HepG2 (cell line): ENCODE measurements around the gene GDF7. TPM values are rescaled to one million over a fixed set of nuclear protein-coding genes. Genes with fewer than 3 reads are reported as not detected.

Experiments
- CHCHD3 ChIP-seq: sonication (generic); formaldehyde crosslinking; IDR thresholded peaks from 2 replicates; pipeline ENCODE4 v1.8.0; 2022; ENCODE audit warnings: mild to moderate bottlenecking, missing genetic modification reagents, moderate library complexity
- IRF2 ChIP-seq: IDR thresholded peaks from 2 replicates; pipeline ENCODE4 v1.6.1; 2018; ENCODE audit warnings: missing genetic modification reagents, missing compliant biosample characterization
- SALL1 ChIP-seq: sonication (generic); formaldehyde crosslinking; IDR thresholded peaks from 2 replicates; pipeline ENCODE4 v1.8.0; 2022; ENCODE audit warnings: mild to moderate bottlenecking, missing genetic modification reagents
- TARDBP ChIP-seq: sonication (generic); formaldehyde crosslinking; IDR thresholded peaks from 2 replicates; pipeline ENCODE4 v1.8.0; 2022; ENCODE audit warnings: mild to moderate bottlenecking, missing genetic modification reagents
- TCF7 ChIP-seq: sonication (generic); IDR thresholded peaks from 2 replicates; pipeline ENCODE4 v1.6.1; 2016; ENCODE audit warnings: antibody characterized with exemption, low read depth
- ZNF335 ChIP-seq: sonication (generic); formaldehyde crosslinking; IDR thresholded peaks from 2 replicates; pipeline ENCODE4 v1.4.0; 2020; ENCODE audit warnings: missing genetic modification reagents
- polyA plus RNA-seq, 8 experiments: library from polyadenylated mRNA; depleted of rRNA in 3 of 8; stranded (reverse) in 7 of 8; unstranded in 1 of 8; fragments of >200 nt; fragmentation: Illumina TruSeq in 4 of 8; extraction: Trizol in 4 of 8; gene quantifications; 2 replicates each; pipeline versions ENCODE4 v1.2.1 to v1.2.3, GENCODE V29; 2011 to 2016; ENCODE audit warnings: low read depth in 4 of 8, missing spikeins in 1 of 8, mixed read lengths in 1 of 8; ENCODE audit not compliant: insufficient read depth in 1 of 8
- total RNA-seq, 5 experiments: library from RNA; depleted of rRNA; stranded (reverse); fragments of >200 nt; fragmentation: Illumina TruSeq; extraction: Trizol; gene quantifications; 2 replicates each; pipeline ENCODE4 v1.2.3, GENCODE V29; 2016; ENCODE audit warnings: low read depth in 1 of 5
- TF ChIP-seq, protein P1 (sequence below): sonication (generic); formaldehyde crosslinking; IDR thresholded peaks from 2 replicates; pipeline ENCODE4 v1.5.0; 2020; ENCODE audit warnings: missing genetic modification reagents, mild to moderate bottlenecking, borderline replicate concordance
- TF ChIP-seq, protein P2 (sequence below): sonication (generic); formaldehyde crosslinking; IDR thresholded peaks from 2 replicates; pipeline ENCODE4 v1.5.0; 2020; ENCODE audit warnings: missing genetic modification reagents, mild to moderate bottlenecking, borderline replicate concordance
- TF ChIP-seq, protein P3 (sequence below): sonication (generic); formaldehyde crosslinking; IDR thresholded peaks from 2 replicates; pipeline ENCODE4 v1.4.0; 2020; ENCODE audit warnings: missing genetic modification reagents, borderline replicate concordance
- TF ChIP-seq, protein P4 (sequence below): sonication (generic); formaldehyde crosslinking; IDR thresholded peaks from 2 replicates; pipeline ENCODE4 v1.4.0; 2020; ENCODE audit warnings: mild to moderate bottlenecking, missing genetic modification reagents
- TF ChIP-seq, protein P5 (sequence below): IDR thresholded peaks from 2 replicates; pipeline ENCODE4 v1.6.1; 2016; ENCODE audit warnings: low read depth, control low read depth

GDF7 gene
- total and polyA plus RNA-seq, 2 of the 13 experiments (the other 11 are each of a cell fraction or from before 2014, with no cell fraction given): 1.6 to 15.0 TPM

DNA sequence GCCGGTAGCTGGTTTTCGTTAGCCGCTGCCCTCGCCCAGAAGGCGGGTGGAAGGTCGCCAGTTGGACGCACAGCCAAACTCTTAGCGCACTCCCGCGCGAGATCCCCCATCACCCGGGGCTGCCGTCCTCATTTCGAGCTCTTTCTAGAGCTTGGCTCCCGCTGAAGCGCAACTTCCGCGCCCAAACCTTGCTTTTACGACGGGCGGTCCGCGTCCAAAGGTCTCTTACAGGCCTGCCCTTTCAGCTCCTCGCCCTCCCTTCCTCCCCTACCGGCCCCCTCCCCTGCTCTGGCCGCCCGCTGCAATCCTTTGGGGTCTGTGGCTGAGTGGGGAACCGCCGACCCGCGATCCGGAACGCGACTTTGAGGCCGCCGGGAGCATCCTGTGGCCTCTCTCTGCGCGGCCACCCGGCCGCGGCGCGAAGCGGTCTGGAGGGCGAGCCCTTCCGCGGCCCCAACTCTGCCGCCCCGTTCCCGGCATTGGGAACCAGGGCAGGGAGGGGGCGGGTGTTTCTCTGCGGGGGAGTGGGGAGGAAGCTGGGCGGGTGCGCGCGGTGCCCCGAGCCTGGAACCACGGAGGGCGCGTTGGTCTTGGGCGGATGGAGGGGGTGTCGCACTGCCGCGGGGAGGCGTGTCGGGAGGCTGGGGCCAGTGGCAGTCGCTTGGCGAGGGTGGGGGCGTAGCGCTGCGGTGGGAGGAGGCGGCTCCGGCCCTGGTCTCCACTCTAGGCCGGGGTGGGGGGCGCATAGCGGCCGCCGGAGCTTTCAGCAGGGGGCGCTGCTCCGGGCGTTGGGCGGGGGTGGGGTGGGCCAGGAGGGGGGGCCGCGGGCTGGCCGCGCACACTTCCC lies at the start of gene GDF7 (continued):
- TF ChIP-seq, protein P1, sequence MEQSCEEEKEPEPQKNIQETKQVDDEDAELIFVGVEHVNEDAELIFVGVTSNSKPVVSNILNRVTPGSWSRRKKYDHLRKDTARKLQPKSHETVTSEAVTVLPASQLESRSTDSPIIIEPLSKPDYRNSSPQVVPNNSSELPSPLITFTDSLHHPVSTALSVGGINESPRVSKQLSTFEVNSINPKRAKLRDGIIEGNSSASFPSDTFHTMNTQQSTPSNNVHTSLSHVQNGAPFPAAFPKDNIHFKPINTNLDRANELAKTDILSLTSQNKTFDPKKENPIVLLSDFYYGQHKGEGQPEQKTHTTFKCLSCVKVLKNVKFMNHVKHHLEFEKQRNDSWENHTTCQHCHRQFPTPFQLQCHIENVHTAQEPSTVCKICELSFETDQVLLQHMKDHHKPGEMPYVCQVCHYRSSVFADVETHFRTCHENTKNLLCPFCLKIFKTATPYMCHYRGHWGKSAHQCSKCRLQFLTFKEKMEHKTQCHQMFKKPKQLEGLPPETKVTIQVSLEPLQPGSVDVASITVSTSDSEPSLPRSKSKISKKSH (CRISPR knock-in tag): no peak
- peak; percentile 50 for TF ChIP-seq SALL1 (CRISPR knock-in tag)
- TF ChIP-seq, protein P2, sequence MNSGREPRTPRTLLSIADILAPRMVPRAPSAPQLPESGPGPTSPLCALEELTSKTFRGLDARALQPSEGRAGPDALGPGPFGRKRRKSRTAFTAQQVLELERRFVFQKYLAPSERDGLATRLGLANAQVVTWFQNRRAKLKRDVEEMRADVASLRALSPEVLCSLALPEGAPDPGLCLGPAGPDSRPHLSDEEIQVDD (CRISPR knock-in tag): no peak
- TF ChIP-seq TCF7: no peak
- TF ChIP-seq TARDBP (CRISPR knock-in tag): peak; percentile 52; the same call in 1 of the 2 replicates
- TF ChIP-seq IRF2 (CRISPR knock-in tag): no peak
- TF ChIP-seq, protein P3, sequence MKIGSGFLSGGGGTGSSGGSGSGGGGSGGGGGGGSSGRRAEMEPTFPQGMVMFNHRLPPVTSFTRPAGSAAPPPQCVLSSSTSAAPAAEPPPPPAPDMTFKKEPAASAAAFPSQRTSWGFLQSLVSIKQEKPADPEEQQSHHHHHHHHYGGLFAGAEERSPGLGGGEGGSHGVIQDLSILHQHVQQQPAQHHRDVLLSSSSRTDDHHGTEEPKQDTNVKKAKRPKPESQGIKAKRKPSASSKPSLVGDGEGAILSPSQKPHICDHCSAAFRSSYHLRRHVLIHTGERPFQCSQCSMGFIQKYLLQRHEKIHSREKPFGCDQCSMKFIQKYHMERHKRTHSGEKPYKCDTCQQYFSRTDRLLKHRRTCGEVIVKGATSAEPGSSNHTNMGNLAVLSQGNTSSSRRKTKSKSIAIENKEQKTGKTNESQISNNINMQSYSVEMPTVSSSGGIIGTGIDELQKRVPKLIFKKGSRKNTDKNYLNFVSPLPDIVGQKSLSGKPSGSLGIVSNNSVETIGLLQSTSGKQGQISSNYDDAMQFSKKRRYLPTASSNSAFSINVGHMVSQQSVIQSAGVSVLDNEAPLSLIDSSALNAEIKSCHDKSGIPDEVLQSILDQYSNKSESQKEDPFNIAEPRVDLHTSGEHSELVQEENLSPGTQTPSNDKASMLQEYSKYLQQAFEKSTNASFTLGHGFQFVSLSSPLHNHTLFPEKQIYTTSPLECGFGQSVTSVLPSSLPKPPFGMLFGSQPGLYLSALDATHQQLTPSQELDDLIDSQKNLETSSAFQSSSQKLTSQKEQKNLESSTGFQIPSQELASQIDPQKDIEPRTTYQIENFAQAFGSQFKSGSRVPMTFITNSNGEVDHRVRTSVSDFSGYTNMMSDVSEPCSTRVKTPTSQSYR (CRISPR knock-in tag): no peak
- no peak for TF ChIP-seq CHCHD3
- TF ChIP-seq, protein P4, sequence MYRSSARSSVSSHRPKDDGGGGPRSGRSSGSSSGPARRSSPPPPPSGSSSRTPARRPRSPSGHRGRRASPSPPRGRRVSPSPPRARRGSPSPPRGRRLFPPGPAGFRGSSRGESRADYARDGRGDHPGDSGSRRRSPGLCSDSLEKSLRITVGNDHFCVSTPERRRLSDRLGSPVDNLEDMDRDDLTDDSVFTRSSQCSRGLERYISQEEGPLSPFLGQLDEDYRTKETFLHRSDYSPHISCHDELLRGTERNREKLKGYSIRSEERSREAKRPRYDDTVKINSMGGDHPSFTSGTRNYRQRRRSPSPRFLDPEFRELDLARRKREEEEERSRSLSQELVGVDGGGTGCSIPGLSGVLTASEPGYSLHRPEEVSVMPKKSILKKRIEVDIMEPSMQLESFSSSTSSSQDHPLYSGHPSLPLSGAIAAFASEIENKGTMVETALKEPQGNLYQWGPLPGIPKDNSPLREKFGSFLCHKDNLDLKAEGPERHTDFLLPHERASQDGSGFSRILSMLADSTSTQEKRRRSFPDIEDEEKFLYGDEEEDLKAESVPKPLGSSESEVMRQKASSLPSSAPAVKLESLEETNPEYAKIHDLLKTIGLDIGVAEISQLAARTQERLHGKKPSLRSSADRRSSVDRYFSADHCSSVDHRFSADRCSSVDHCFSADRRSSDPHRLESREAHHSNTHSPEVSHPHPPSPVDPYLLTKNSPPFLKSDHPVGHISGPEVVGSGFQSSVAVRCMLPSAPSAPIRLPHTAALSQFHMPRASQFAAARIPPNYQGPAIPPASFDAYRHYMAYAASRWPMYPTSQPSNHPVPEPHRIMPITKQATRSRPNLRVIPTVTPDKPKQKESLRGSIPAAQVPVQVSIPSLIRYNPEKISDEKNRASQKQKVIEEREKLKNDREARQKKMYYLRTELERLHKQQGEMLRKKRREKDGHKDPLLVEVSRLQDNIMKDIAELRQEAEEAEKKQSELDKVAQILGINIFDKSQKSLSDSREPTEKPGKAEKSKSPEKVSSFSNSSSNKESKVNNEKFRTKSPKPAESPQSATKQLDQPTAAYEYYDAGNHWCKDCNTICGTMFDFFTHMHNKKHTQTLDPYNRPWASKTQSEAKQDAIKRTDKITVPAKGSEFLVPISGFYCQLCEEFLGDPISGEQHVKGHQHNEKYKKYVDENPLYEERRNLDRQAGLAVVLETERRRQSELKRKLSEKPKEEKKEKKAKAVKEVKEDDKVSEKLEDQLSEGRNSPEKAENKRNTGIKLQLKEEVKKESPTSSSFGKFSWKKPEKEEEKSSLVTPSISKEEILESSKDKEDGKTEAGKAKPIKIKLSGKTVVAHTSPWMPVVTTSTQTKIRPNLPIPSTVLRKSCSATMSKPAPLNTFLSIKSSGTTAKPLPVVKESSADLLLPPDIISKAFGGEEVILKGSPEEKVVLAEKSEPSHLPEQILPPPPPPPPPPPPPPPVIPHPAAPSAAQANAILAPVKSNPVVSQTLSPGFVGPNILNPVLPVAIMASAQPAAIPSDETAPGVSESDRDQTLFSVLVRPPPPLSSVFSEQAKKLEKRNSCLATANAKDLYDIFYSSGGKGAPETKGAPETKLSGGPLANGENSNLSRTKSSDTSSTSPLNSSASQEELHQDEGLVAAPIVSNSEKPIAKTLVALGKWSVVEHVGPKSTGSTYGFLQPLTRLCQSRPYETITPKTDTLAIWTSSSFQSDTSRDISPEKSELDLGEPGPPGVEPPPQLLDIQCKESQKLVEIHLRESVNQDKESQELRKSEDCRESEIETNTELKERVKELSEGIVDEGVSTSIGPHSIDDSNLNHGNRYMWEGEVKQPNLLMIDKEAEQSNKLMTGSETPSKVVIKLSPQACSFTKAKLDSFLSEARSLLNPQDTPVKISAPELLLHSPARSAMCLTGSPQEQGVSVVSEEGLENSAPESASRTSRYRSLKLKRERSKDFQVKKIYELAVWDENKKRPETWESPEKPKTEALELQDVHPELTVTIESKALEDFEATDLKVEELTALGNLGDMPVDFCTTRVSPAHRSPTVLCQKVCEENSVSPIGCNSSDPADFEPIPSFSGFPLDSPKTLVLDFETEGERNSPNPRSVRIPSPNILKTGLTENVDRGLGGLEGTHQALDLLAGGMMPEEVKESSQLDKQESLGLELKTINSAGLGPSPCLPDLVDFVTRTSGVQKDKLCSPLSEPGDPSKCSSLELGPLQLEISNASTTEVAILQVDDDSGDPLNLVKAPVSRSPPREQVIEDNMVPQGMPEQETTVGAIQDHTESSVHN (CRISPR knock-in tag): 0 out of 2 replicates have a peak, but pooled peaks have one; percentile 48
- no peak for TF ChIP-seq ZNF335 (CRISPR knock-in tag)
- TF ChIP-seq, protein P5, sequence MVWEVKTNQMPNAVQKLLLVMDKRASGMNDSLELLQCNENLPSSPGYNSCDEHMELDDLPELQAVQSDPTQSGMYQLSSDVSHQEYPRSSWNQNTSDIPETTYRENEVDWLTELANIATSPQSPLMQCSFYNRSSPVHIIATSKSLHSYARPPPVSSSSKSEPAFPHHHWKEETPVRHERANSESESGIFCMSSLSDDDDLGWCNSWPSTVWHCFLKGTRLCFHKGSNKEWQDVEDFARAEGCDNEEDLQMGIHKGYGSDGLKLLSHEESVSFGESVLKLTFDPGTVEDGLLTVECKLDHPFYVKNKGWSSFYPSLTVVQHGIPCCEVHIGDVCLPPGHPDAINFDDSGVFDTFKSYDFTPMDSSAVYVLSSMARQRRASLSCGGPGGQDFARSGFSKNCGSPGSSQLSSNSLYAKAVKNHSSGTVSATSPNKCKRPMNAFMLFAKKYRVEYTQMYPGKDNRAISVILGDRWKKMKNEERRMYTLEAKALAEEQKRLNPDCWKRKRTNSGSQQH: no peak; the same call in 1 of the 2 replicates
